GM12873 (cell line): ENCODE results near the gene SMOC2.

Source experiments
- CTCF ChIP-seq: IDR thresholded peaks from 2 replicates; pipeline ENCODE4 v1.5.1; 2012; ENCODE audit warnings: low read depth, mild to moderate bottlenecking, moderate library complexity, low read length, control low read depth; ENCODE audit not compliant: insufficient read depth; ENCODE audit errors: missing control alignments

The SMOC2 gene

GRCh38 chr6:168536665-168537539, 95.9 kb downstream of the SMOC2 start:
- TF ChIP-seq CTCF = no peak

- no peak for TF ChIP-seq CTCF
These were observed 96.5 kb downstream of the SMOC2 start for GRCh38 chr6:168537540-168537884.

- TF ChIP-seq CTCF = no peak
These were observed 98.2 kb downstream of the SMOC2 start for GRCh38 chr6:168538892-168539811.

GRCh38 chr6:168540713-168541291, 99.8 kb downstream of the SMOC2 start:
- TF ChIP-seq CTCF = no peak

GRCh38 chr6:168541307-168541706, 100.3 kb downstream of the SMOC2 start:
- TF ChIP-seq CTCF = no peak

GRCh38 chr6:168542301-168542700, 101.3 kb downstream of the SMOC2 start:
- no peak for TF ChIP-seq CTCF

- no peak for TF ChIP-seq CTCF
These were observed 104.4 kb downstream of the SMOC2 start for GRCh38 chr6:168545428-168545827.
